ENCODE results near the gene BNC2.

BNC2 gene

DNA sequence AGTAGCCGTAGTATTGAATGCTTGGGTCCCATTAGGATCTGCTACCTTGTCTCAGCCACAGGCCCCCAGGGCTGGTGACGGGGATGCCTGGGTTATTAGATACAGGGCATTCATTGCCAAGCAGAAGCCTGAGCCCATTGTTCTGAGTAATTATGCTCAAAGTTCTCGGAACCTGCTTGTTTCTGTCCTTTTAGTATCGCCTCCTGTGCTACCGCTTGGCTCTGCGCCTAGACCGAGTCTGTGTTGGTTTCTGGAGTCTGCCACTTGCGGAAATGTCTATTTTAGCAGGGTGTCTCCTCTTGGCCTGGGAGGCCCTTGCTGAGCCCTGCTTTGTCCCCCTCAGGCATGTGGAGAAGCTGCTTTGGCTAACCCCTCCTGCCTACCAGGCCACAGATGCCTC, 506.1 kb downstream of the BNC2 start:
- no peak for DNase-seq (ENCODE audit: low spot score)

DNA sequence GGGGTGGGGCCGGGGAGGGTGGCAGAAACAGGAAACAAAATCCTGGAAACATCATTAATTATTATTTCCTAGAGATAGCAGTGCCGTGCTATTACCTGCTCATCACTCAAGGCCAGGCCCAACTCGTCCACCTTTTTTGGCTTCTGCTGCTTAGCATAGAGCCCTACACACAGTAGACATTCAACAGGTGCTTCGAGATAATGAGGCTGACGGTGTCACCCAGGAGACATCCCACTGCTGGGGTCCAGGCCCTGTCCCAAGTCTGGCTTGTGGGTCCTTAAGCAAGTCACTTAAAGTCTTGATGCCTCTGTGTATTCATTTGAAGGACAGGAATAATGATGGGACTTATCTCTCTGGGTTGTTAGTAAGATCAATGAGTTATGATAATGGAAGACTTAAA, 506.6 kb downstream of the BNC2 start:
- no peak for DNase-seq (ENCODE audit: low spot score)

DNA sequence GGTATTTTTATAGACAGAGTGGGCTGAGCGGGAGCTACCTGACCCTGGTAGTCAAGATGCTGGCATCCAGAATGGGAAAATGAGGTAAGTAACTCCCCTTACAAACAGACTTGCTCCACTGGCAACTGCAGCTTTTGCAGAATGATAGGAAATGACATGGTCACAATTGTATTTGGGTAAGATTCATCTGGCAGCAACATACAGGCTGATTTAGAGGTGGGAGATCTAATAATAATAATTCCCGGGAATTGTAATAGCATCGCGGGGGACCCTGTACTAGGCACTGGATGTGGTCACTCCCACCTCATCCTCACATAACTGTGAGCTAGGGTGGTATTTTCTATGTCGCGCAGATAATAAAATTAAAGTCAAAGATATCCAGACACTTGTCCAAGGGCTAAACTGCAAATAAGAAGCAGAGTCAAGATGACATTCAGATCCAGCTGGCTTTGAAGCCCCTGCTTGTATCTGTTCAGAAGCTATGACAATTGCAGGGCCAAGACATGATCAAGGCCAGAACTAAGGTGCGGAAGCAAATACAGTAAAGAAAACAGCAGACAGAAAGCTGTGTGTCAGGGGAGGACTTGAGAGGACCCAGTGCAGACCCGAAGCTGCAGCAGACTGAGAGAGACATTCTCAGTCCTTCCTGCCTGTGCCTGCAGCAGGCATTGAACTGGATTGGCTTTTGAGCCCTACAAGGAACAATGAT, 507.2 kb downstream of the BNC2 start:
- no peak for DNase-seq (ENCODE audit: low spot score)

DNA sequence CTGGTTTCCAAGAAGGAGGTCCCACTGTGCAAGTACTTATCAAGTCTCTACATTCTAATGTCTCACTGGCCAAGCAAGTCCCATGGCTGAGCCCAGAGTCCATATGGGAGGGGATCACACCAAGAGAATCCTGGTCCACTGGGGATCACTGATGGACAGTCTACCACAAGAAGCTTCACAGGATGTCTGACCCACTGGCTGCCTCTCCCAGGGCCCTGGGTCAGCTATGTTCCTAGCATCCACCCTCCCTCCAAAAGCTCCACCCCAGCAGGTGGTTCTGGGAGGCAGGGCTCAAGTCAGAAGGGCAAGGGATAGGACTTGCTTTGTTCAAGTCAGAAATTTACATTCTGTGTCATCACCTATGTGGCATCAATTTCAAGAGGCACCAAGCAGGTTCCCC, 508.5 kb downstream of the BNC2 start:
- no peak for DNase-seq (ENCODE audit: low spot score)

DNA sequence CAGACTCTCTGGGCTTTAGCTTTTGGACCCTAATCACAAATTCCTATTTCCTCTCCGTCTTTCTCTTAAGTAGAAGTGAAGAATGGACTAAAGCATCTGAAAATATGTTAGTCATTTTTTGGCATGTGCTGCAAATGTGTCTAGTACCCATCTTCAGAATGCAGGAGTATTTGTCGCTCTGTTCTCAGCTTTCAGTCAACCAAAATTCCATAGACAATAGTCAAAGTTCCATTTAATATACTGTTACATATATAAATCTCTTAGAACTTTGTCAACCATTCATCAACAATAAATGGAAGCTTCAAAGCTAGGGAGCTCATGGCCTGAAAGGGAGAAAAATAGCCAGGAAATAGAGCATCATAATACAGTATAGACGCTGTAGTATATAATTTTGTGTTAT, 509.4 kb downstream of the BNC2 start:
- no peak for DNase-seq (ENCODE audit: low spot score)

DNA sequence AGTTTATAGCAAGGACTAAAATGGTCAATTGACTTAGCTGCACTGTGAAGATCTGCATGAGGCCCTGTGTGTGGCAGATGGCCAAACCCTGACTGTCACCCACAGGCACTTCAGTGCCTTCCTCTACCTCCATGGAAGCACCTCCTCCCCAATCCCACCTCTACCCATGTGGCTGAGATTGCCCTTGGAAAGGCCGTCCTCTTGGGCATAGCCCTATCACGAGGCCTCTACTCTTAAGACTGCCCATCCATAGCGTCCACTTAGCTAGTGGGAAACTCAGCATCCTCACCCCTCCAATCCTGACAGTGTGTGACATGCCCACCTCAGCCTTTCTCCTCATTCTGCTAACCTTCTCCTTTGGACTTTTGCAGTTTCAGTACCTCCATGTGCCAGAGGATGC, 510.2 kb downstream of the BNC2 start:
- DNase-seq (ENCODE audit: low spot score), result no peak

All from COLO829 (cell line).